Mesothelial cell of epicardium (in vitro differentiated cells): ENCODE measurements around the gene CST7. TPM values are rescaled to one million over a fixed set of nuclear protein-coding genes. Genes with fewer than 3 reads are reported as not detected.

ENCODE experiments used
- DNase-seq, 2 experiments: peaks; one replicate each; pipeline ENCODE4 v3.0.0; 2021; ENCODE audit warnings: low spot score in 2 of 2; ENCODE audit not compliant: unreplicated experiment in 2 of 2
- H3K27ac Mint-ChIP-seq: 2 replicates; pipeline ENCODE4 v1.8.0; 2021; ENCODE audit warnings: mixed read lengths
- H3K27me3 Mint-ChIP-seq: 2 replicates; pipeline ENCODE4 v1.8.0; 2021; ENCODE audit warnings: low read depth, mixed read lengths
- H3K36me3 Mint-ChIP-seq: 2 replicates; pipeline ENCODE4 v1.8.0; 2021; ENCODE audit warnings: mixed read lengths
- H3K4me1 Mint-ChIP-seq: 2 replicates; pipeline ENCODE4 v1.8.0; 2021; ENCODE audit warnings: mixed read lengths
- H3K4me3 Mint-ChIP-seq: 2 replicates; pipeline ENCODE4 v1.8.0; 2021; ENCODE audit warnings: mild to moderate bottlenecking, moderate library complexity, mixed read lengths
- H3K9me3 Mint-ChIP-seq: 2 replicates; pipeline ENCODE4 v1.8.0; 2021; ENCODE audit warnings: mixed read lengths
- total RNA-seq: library from RNA; stranded (reverse); gene quantifications from 3 replicates; pipeline ENCODE4 v1.2.1, GENCODE V29; 2021
- TF ChIP-seq, protein P1 (sequence below): fragments of 200-600 bp; sonication (generic); IDR thresholded peaks from one replicate; pipeline ENCODE4 v1.5.0; 2021; ENCODE audit warnings: antibody characterized with exemption; ENCODE audit not compliant: unreplicated experiment

The CST7 gene
- total RNA-seq, 1 donor from 2014 or later, result not detected

- Mint-ChIP-seq H3K9me3 (peaks cover 23% of the 10 kb centered on the region), H3K27me3 (no peaks in the 10 kb centered on the region), H3K27ac (no peak overlapping the region), H3K4me3 (no peak overlapping the region), H3K4me1 (no peaks in the 10 kb centered on the region), H3K36me3 (no peaks in the 10 kb centered on the region)
- peak in 1 of 2 experiments; percentile 20 for DNase-seq
- TF ChIP-seq, protein P1, sequence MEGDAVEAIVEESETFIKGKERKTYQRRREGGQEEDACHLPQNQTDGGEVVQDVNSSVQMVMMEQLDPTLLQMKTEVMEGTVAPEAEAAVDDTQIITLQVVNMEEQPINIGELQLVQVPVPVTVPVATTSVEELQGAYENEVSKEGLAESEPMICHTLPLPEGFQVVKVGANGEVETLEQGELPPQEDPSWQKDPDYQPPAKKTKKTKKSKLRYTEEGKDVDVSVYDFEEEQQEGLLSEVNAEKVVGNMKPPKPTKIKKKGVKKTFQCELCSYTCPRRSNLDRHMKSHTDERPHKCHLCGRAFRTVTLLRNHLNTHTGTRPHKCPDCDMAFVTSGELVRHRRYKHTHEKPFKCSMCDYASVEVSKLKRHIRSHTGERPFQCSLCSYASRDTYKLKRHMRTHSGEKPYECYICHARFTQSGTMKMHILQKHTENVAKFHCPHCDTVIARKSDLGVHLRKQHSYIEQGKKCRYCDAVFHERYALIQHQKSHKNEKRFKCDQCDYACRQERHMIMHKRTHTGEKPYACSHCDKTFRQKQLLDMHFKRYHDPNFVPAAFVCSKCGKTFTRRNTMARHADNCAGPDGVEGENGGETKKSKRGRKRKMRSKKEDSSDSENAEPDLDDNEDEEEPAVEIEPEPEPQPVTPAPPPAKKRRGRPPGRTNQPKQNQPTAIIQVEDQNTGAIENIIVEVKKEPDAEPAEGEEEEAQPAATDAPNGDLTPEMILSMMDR, result no peak
Observed at GRCh38 chr20:24936526-24937407, 12.3 kb upstream of the CST7 start.

DNA sequence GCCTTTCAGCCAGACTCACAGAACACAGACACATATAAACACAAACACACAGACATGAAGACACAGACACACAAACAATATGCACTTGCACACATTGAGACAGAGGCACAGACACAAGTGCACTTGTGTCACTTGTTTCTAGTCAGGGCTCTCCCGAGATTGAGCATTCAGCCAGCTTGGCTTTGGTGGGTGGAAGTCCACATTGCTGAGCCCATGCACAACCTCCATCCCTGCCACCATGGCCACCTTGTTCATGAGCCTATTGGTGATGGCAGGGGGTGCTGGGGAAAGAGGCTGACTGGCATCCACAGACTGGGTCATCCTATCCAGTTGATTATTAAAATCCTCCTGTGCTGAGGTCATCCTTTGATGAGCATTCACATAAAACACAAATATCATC, 11.5 kb upstream of the CST7 start:
- Mint-ChIP-seq H3K4me1 (no peaks in the 10 kb centered on the region), H3K27me3 (no peaks in the 10 kb centered on the region), H3K9me3 (peaks cover 25% of the 10 kb centered on the region), H3K27ac (no peak overlapping the region), H3K36me3 (no peaks in the 10 kb centered on the region), H3K4me3 (no peak overlapping the region)
- DNase-seq, result no peak
- TF ChIP-seq, protein P1, result no peak

GRCh38 chr20:24938498-24938897, 10.6 kb upstream of the CST7 start:
- Mint-ChIP-seq H3K4me3 (no peak overlapping the region), H3K4me1 (no peaks in the 10 kb centered on the region), H3K27ac (no peak overlapping the region), H3K9me3 (peaks cover 21% of the 10 kb centered on the region), H3K27me3 (no peaks in the 10 kb centered on the region), H3K36me3 (no peaks in the 10 kb centered on the region)
- DNase-seq, result no peak
- TF ChIP-seq, protein P1, result no peak

- Mint-ChIP-seq H3K9me3 (peaks cover 21% of the 10 kb centered on the region), H3K4me3 (no peak overlapping the region), H3K4me1 (no peaks in the 10 kb centered on the region), H3K27ac (no peak overlapping the region), H3K36me3 (no peaks in the 10 kb centered on the region), H3K27me3 (no peaks in the 10 kb centered on the region)
- TF ChIP-seq, protein P1, result no peak
- DNase-seq, result peak in 1 of 2 experiments; percentile 26
Observed at GRCh38 chr20:24939036-24939435, 10.0 kb upstream of the CST7 start.

DNA sequence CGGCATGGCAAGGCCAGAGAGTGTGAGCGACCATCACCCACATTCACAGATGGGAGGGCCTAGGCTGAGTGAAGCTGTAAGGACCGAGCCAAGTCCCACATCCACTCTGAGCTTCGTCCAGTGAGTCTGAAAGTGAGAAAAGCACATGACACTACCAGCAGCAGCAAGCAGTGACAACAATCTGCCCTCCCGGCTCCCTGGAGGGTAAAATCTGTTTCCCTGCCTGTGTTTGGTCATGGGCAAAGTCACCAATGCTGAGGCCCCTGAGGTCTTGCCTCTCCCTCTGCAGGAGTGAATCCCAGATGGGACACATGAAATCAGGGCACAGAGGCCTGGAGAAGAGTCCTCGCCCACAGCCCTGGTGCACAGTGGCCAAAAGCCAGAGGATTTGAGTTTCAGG, 6.4 kb upstream of the CST7 start:
- H3K4me3 Mint-ChIP-seq, result no peak overlapping the region
- H3K36me3 Mint-ChIP-seq, result peaks cover 1% of the 10 kb centered on the region
- TF ChIP-seq, protein P1, result no peak
- DNase-seq, result no peak
- H3K9me3 Mint-ChIP-seq, result peaks cover 45% of the 10 kb centered on the region
- no peak overlapping the region for H3K27ac Mint-ChIP-seq
- no peaks in the 10 kb centered on the region for H3K4me1 Mint-ChIP-seq
- no peaks in the 10 kb centered on the region for H3K27me3 Mint-ChIP-seq
